ENCODE data around the gene LPAR2.

The LPAR2 gene

GRCh38 chr19:19588546-19588945 is 39.5 kb downstream of the LPAR2 start:
- Histone ChIP-seq H3K23ac (ENCODE audit: low read length) (no peak overlapping the region), H3K4me1 (ENCODE audit: control insufficient read depth in 1 of 2, insufficient read depth in 2 of 2, low read length in 2 of 2) (peaks cover 9 to 10% of the 10 kb centered on the region in 2 experiments), H3K14ac (ENCODE audit: low read length) (no peak overlapping the region), H3K4me3 (ENCODE audit: low read depth, low read length) (no peak overlapping the region), H2BK5ac (ENCODE audit: low read depth, low read length, poor library complexity) (no peak overlapping the region), H3K27me3 (ENCODE audit: insufficient read depth, low read length) (no peaks in the 10 kb centered on the region), H3K4me2 (ENCODE audit: low read length) (no peak overlapping the region), H3K9ac (ENCODE audit: low read length) (no peak overlapping the region), H3K27ac (ENCODE audit: low read depth, low read length) (no peak overlapping the region), H3K9me3 (ENCODE audit: insufficient read depth, low read depth, low read length) (no peaks in the 10 kb centered on the region), H2BK12ac (ENCODE audit: low read length) (no peak overlapping the region), H3K79me2 (ENCODE audit: control insufficient read depth, insufficient read depth, low read length, poor library complexity) (no peaks in the 10 kb centered on the region), H4K12ac (ENCODE audit: low read depth, low read length) (no peak overlapping the region), H4K91ac (ENCODE audit: low read depth, low read length) (no peak overlapping the region), H4K8ac (ENCODE audit: low read depth, low read length) (no peak overlapping the region), H3K36me3 (ENCODE audit: control insufficient read depth in 1 of 2, insufficient read depth in 2 of 2, low read length in 2 of 2) (no peaks in the 10 kb centered on the region), H3K79me1 (ENCODE audit: low read length) (no peaks in the 10 kb centered on the region), H2AK5ac (ENCODE audit: low read length) (no peak overlapping the region), H3K4ac (ENCODE audit: low read depth, low read length) (no peak overlapping the region), H3K18ac (ENCODE audit: low read length) (no peak overlapping the region), H2AFZ (ENCODE audit: insufficient read depth, low read length, poor library complexity) (no peak overlapping the region), H2BK120ac (ENCODE audit: insufficient read depth, low read length, poor library complexity) (no peak overlapping the region)
- DNase-seq: no peak
- no CpG with 5 or more reads among the region's 2 CpGs for WGBS (ENCODE audit: extremely low coverage, insufficient coverage, insufficient read length)

- H3K79me1 ChIP-seq (ENCODE audit: low read length): no peaks in the 10 kb centered on the region
- no peak overlapping the region for H3K4me3 ChIP-seq (ENCODE audit: low read depth, low read length)
- H3K18ac ChIP-seq (ENCODE audit: low read length): no peak overlapping the region
- no peaks in the 10 kb centered on the region for H3K36me3 ChIP-seq (ENCODE audit: control insufficient read depth in 1 of 2, insufficient read depth in 2 of 2, low read length in 2 of 2)
- no peak overlapping the region for H4K12ac ChIP-seq (ENCODE audit: low read depth, low read length)
- no peak overlapping the region for H3K23ac ChIP-seq (ENCODE audit: low read length)
- H3K27me3 ChIP-seq (ENCODE audit: insufficient read depth, low read length): no peaks in the 10 kb centered on the region
- H2AK5ac ChIP-seq (ENCODE audit: low read length): no peak overlapping the region
- no peaks in the 10 kb centered on the region for H3K9me3 ChIP-seq (ENCODE audit: insufficient read depth, low read depth, low read length)
- WGBS (ENCODE audit: extremely low coverage, insufficient coverage, insufficient read length): no CpG with 5 or more reads among the region's 5 CpGs
- no peak overlapping the region for H2BK5ac ChIP-seq (ENCODE audit: low read depth, low read length, poor library complexity)
- peaks cover 9 to 10% of the 10 kb centered on the region in 2 experiments for H3K4me1 ChIP-seq (ENCODE audit: control insufficient read depth in 1 of 2, insufficient read depth in 2 of 2, low read length in 2 of 2)
- H4K91ac ChIP-seq (ENCODE audit: low read depth, low read length): no peak overlapping the region
- no peaks in the 10 kb centered on the region for H3K79me2 ChIP-seq (ENCODE audit: control insufficient read depth, insufficient read depth, low read length, poor library complexity)
- H2BK120ac ChIP-seq (ENCODE audit: insufficient read depth, low read length, poor library complexity): no peak overlapping the region
- no peak for DNase-seq
- no peak overlapping the region for H3K4me2 ChIP-seq (ENCODE audit: low read length)
- no peak overlapping the region for H2BK12ac ChIP-seq (ENCODE audit: low read length)
- no peak overlapping the region for H3K9ac ChIP-seq (ENCODE audit: low read length)
- no peak overlapping the region for H4K8ac ChIP-seq (ENCODE audit: low read depth, low read length)
- H3K14ac ChIP-seq (ENCODE audit: low read length): no peak overlapping the region
- no peak overlapping the region for H2AFZ ChIP-seq (ENCODE audit: insufficient read depth, low read length, poor library complexity)
- H3K4ac ChIP-seq (ENCODE audit: low read depth, low read length): no peak overlapping the region
- no peak overlapping the region for H3K27ac ChIP-seq (ENCODE audit: low read depth, low read length)
These were observed 40.2 kb downstream of the LPAR2 start for GRCh38 chr19:19587771-19588170.

GRCh38 chr19:19584356-19584755 is 43.7 kb downstream of the LPAR2 start:
- H3K36me3 ChIP-seq (ENCODE audit: control insufficient read depth in 1 of 2, insufficient read depth in 2 of 2, low read length in 2 of 2): no peaks in the 10 kb centered on the region
- DNase-seq: no peak
- H3K79me1 ChIP-seq (ENCODE audit: low read length): no peaks in the 10 kb centered on the region
- no peak overlapping the region for H2BK120ac ChIP-seq (ENCODE audit: insufficient read depth, low read length, poor library complexity)
- no peak overlapping the region for H2AK5ac ChIP-seq (ENCODE audit: low read length)
- no peak overlapping the region for H4K12ac ChIP-seq (ENCODE audit: low read depth, low read length)
- H3K4me3 ChIP-seq (ENCODE audit: low read depth, low read length): no peak overlapping the region
- H3K4ac ChIP-seq (ENCODE audit: low read depth, low read length): no peak overlapping the region
- H3K27ac ChIP-seq (ENCODE audit: low read depth, low read length): no peak overlapping the region
- no peak overlapping the region for H2BK12ac ChIP-seq (ENCODE audit: low read length)
- no peak overlapping the region for H3K9ac ChIP-seq (ENCODE audit: low read length)
- no peaks in the 10 kb centered on the region for H3K9me3 ChIP-seq (ENCODE audit: insufficient read depth, low read depth, low read length)
- H2AFZ ChIP-seq (ENCODE audit: insufficient read depth, low read length, poor library complexity): no peak overlapping the region
- H3K23ac ChIP-seq (ENCODE audit: low read length): no peak overlapping the region
- H3K79me2 ChIP-seq (ENCODE audit: control insufficient read depth, insufficient read depth, low read length, poor library complexity): no peaks in the 10 kb centered on the region
- no peak overlapping the region for H3K18ac ChIP-seq (ENCODE audit: low read length)
- WGBS (ENCODE audit: extremely low coverage, insufficient coverage, insufficient read length): no CpG with 5 or more reads among the region's 6 CpGs
- no peak overlapping the region for H4K91ac ChIP-seq (ENCODE audit: low read depth, low read length)
- no peak overlapping the region for H3K4me2 ChIP-seq (ENCODE audit: low read length)
- H3K14ac ChIP-seq (ENCODE audit: low read length): no peak overlapping the region
- no peak overlapping the region for H2BK5ac ChIP-seq (ENCODE audit: low read depth, low read length, poor library complexity)
- no peaks in the 10 kb centered on the region for H3K4me1 ChIP-seq (ENCODE audit: control insufficient read depth in 1 of 2, insufficient read depth in 2 of 2, low read length in 2 of 2)
- H3K27me3 ChIP-seq (ENCODE audit: insufficient read depth, low read length): no peaks in the 10 kb centered on the region
- no peak overlapping the region for H4K8ac ChIP-seq (ENCODE audit: low read depth, low read length)

- no peak overlapping the region for H2AK5ac ChIP-seq (ENCODE audit: low read length)
- no peak overlapping the region for H3K14ac ChIP-seq (ENCODE audit: low read length)
- no CpG with 5 or more reads among the region's 6 CpGs for WGBS (ENCODE audit: extremely low coverage, insufficient coverage, insufficient read length)
These were observed 45.5 kb downstream of the LPAR2 start for GRCh38 chr19:19582471-19582870.

More at GRCh38 chr19:19582471-19582870, 45.5 kb downstream of the LPAR2 start:
- Histone ChIP-seq H3K9ac (ENCODE audit: low read length) (no peak overlapping the region), H3K27ac (ENCODE audit: low read depth, low read length) (no peak overlapping the region), H3K4me1 (ENCODE audit: control insufficient read depth in 1 of 2, insufficient read depth in 2 of 2, low read length in 2 of 2) (no peaks in the 10 kb centered on the region), H3K4ac (ENCODE audit: low read depth, low read length) (no peak overlapping the region), H2BK120ac (ENCODE audit: insufficient read depth, low read length, poor library complexity) (no peak overlapping the region), H3K4me2 (ENCODE audit: low read length) (no peak overlapping the region), H2BK5ac (ENCODE audit: low read depth, low read length, poor library complexity) (no peak overlapping the region), H2BK12ac (ENCODE audit: low read length) (no peak overlapping the region), H3K9me3 (ENCODE audit: insufficient read depth, low read depth, low read length) (no peaks in the 10 kb centered on the region), H3K18ac (ENCODE audit: low read length) (no peak overlapping the region), H4K12ac (ENCODE audit: low read depth, low read length) (no peak overlapping the region), H3K36me3 (ENCODE audit: control insufficient read depth in 1 of 2, insufficient read depth in 2 of 2, low read length in 2 of 2) (no peaks in the 10 kb centered on the region), H2AFZ (ENCODE audit: insufficient read depth, low read length, poor library complexity) (no peak overlapping the region), H4K91ac (ENCODE audit: low read depth, low read length) (no peak overlapping the region), H4K8ac (ENCODE audit: low read depth, low read length) (no peak overlapping the region), H3K27me3 (ENCODE audit: insufficient read depth, low read length) (no peaks in the 10 kb centered on the region), H3K79me1 (ENCODE audit: low read length) (no peaks in the 10 kb centered on the region), H3K79me2 (ENCODE audit: control insufficient read depth, insufficient read depth, low read length, poor library complexity) (no peaks in the 10 kb centered on the region), H3K4me3 (ENCODE audit: low read depth, low read length) (no peak overlapping the region), H3K23ac (ENCODE audit: low read length) (no peak overlapping the region)
- DNase-seq: no peak
